Choroid plexus epithelial cell (primary cell): ENCODE data around the gene ZNF285.
"Not testable (repeated sequence)": the region's sequence is repeated elsewhere in the genome, so short reads cannot be mapped to it uniquely, and the experiment has no call there.

Experiments used
- DNase-seq: peaks from one replicate; pipeline ENCODE4 v3.0.0-alpha.2; 2010; ENCODE audit warnings: low read depth
- H3K4me3 ChIP-seq: 2 replicates; pipeline ENCODE4 v1.5.1; 2011; ENCODE audit warnings: low read depth, mild to moderate bottlenecking, control low read depth, low read length, moderate library complexity
- TF ChIP-seq, protein P1 (sequence below): conservative IDR thresholded peaks from 2 replicates; pipeline ENCODE4 v1.5.1; 2011; ENCODE audit warnings: low read depth, mild to moderate bottlenecking, control low read depth, inconsistent platforms, low read length, moderate library complexity

The ZNF285 gene

DNA sequence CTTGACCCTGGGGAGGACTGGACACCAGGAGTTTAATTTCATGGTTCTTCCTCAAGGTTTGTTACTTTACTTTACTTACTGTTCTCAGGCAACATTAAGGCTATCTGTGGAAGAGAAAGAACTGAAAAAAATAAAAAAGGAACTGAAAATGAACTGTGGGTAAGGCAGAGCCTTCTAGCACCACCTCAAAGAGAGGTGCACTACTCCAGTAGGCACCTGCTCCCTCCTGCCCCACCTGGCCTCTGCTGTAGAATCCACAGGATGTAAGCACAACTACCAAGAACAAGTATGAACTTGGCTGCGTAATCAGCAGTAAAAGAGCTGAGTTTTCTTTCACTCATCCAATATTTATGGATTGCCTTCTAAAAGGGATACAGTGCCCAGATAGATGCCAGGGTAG is 57.2 kb downstream of the ZNF285 start:
- H3K4me3 ChIP-seq: no peak overlapping the region
- TF ChIP-seq, protein P1, sequence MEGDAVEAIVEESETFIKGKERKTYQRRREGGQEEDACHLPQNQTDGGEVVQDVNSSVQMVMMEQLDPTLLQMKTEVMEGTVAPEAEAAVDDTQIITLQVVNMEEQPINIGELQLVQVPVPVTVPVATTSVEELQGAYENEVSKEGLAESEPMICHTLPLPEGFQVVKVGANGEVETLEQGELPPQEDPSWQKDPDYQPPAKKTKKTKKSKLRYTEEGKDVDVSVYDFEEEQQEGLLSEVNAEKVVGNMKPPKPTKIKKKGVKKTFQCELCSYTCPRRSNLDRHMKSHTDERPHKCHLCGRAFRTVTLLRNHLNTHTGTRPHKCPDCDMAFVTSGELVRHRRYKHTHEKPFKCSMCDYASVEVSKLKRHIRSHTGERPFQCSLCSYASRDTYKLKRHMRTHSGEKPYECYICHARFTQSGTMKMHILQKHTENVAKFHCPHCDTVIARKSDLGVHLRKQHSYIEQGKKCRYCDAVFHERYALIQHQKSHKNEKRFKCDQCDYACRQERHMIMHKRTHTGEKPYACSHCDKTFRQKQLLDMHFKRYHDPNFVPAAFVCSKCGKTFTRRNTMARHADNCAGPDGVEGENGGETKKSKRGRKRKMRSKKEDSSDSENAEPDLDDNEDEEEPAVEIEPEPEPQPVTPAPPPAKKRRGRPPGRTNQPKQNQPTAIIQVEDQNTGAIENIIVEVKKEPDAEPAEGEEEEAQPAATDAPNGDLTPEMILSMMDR: no peak
- DNase-seq: no peak

GRCh38 chr19:44341794-44342193 is 59.6 kb downstream of the ZNF285 start:
- H3K4me3 ChIP-seq: no peak overlapping the region
- no peak for DNase-seq
- TF ChIP-seq, protein P1: no peak

GRCh38 chr19:44334639-44335038 is 66.8 kb downstream of the ZNF285 start:
- H3K4me3 ChIP-seq, DNase-seq: not testable (repeated sequence)
